ENCODE data around the gene JUNB. TPM values are rescaled to one million over a fixed set of nuclear protein-coding genes. Genes with fewer than 3 reads are reported as not detected.

Gene JUNB
- total and polyA plus RNA-seq, 2 of the 13 experiments (the other 11 are each of a cell fraction or from before 2014, with no cell fraction given): 7.7 to 8.2 TPM

- TF ChIP-seq AHDC1 (CRISPR knock-in tag; IDR thresholded peaks at IDR 0.05; ENCODE audit: borderline replicate concordance) (no peak), CBFB (CRISPR knock-in tag; IDR thresholded peaks at IDR 0.05) (no peak), ZBTB10 (CRISPR knock-in tag; IDR thresholded peaks at IDR 0.05; ENCODE audit: borderline replicate concordance) (no peak), RAD21 (CRISPR knock-in tag; IDR thresholded peaks at IDR 0.05) (no peak), IKZF4 (CRISPR knock-in tag; IDR thresholded peaks at IDR 0.05; ENCODE audit: borderline replicate concordance, low read depth, not compliant biosample characterization) (no peak), FOXA3 (CRISPR knock-in tag; IDR thresholded peaks at IDR 0.05) (no peak), FOSL2 (CRISPR knock-in tag; IDR thresholded peaks at IDR 0.05) (no peak), NKX3-1 (CRISPR knock-in tag; IDR thresholded peaks at IDR 0.05) (no peak), ETV6 (CRISPR knock-in tag; conservative IDR thresholded peaks at IDR 0.05) (no peak), NFRKB (IDR thresholded peaks at IDR 0.05) (no peak), ZBTB1 (CRISPR knock-in tag; IDR thresholded peaks at IDR 0.05; ENCODE audit: borderline replicate concordance) (no peak), MYC (CRISPR knock-in tag; IDR thresholded peaks at IDR 0.05; ENCODE audit: borderline replicate concordance) (peak; percentile 47), ZBTB21 (CRISPR knock-in tag; IDR thresholded peaks at IDR 0.05) (no peak), MTF1 (CRISPR knock-in tag; IDR thresholded peaks at IDR 0.05) (no peak), E2F5 (CRISPR knock-in tag; conservative IDR thresholded peaks at IDR 0.05) (no peak), GATAD2A (CRISPR knock-in tag; IDR thresholded peaks at IDR 0.05) (peak; percentile 48), HNF4A (CRISPR knock-in tag; IDR thresholded peaks at IDR 0.05) (no peak), ZIK1 (CRISPR knock-in tag; IDR thresholded peaks at IDR 0.05; ENCODE audit: borderline replicate concordance, low read depth) (no peak), ELF4 (CRISPR knock-in tag; IDR thresholded peaks at IDR 0.05; ENCODE audit: borderline replicate concordance) (no peak), GATAD1 (CRISPR knock-in tag; IDR thresholded peaks at IDR 0.05) (no peak; the same call in 1 of the 2 replicates), ZNF577 (CRISPR knock-in tag; IDR thresholded peaks at IDR 0.05; ENCODE audit: borderline replicate concordance, low read depth) (no peak)
These were observed 13.0 kb upstream of the JUNB start (continued) for GRCh38 chr19:12778017-12778904.

Data from HepG2 (cell line).